ENCODE results near the gene KLHL6.

- TF ChIP-seq REST (IDR thresholded peaks at IDR 0.05; ENCODE audit: insufficient read depth in 1 of 2, low read depth in 2 of 2, low read length in 2 of 2) (no peak), TAF1 (IDR thresholded peaks at IDR 0.05; ENCODE audit: borderline replicate concordance, insufficient read depth, low read length) (no peak), POLR2AphosphoS5 (IDR thresholded peaks at IDR 0.05; ENCODE audit: low read depth, low read length) (no peak)
Measured at GRCh38 chr3:183546625-183547024, 8.9 kb downstream of the KLHL6 start.
